DOHH2 (cell line): Measurements from ENCODE around the gene PALLD.

ENCODE experiments used
- CTCF ChIP-seq: fragments of 200-600 bp; sonication (generic); IDR thresholded peaks from one replicate; pipeline ENCODE4 v1.5.1; 2014; ENCODE audit warnings: antibody characterized with exemption, mild to moderate bottlenecking, low read depth, low read length; ENCODE audit not compliant: poor library complexity, severe bottlenecking
- EZH2phosphoT487 ChIP-seq: fragments of 200-600 bp; sonication (generic); IDR thresholded peaks from 2 replicates; pipeline ENCODE4 v1.6.1; 2017; ENCODE audit warnings: borderline replicate concordance, mild to moderate bottlenecking, antibody characterized with exemption, low read length, moderate library complexity, mixed read lengths

- TF ChIP-seq CTCF (no peak), EZH2phosphoT487 (no peak)
Observed at GRCh38 chr4:168632301-168632725, 135.5 kb downstream of the PALLD start.
